HCT116 (cell line): ENCODE results near the gene PIP4K2B. TPM values are rescaled to one million over a fixed set of nuclear protein-coding genes. Genes with fewer than 3 reads are reported as not detected.

Experiments
- ATAC-seq: fragments of 200-7000 bp; cut with Tn5 transposase; 2 replicates; pipeline ENCODE4 v1.9.1; 2020; ENCODE audit warnings: mild to moderate bottlenecking, moderate library complexity
- BruUV-seq: library from RNA; stranded (reverse); fragments of 400-500 nt; replicated peaks from 2 replicates; lab custom pipeline; 2021; lab: Mats Ljungman, UMichigan
- CTCF ChIA-PET: fragments of 300-600 bp; sonication (Branson Sonifier 250); formaldehyde crosslinking; loops from one replicate; lab custom pipeline; 2021; ENCODE audit warnings: antibody characterized with exemption; lab: Charles Lee
- POLR2A ChIA-PET: fragments of 300-600, 350-600 bp; sonication (Branson Sonifier 250); formaldehyde crosslinking; loops from one replicate; lab custom pipeline; 2021; ENCODE audit warnings: antibody characterized with exemption; lab: Charles Lee
- RAD21 ChIA-PET, 2 experiments: fragments of 300-600 bp; sonication (Branson Sonifier 250); formaldehyde crosslinking; loops; one replicate each; lab custom pipeline; 2023; ENCODE audit warnings: low total read pairs in 2 of 2; ENCODE audit not compliant: uncharacterized antibody in 2 of 2, unreplicated experiment in 2 of 2, low non-redundant PET in 1 of 2; lab: Charles Lee
- DNase-seq: peaks from one replicate; pipeline ENCODE4 v3.0.0-alpha.2; 2010; ENCODE audit warnings: low read depth, low spot score
- H2AFZ ChIP-seq: fragments of 200-600 bp; shearing (Covaris generic), sonication (generic); 2 replicates; pipeline ENCODE4 v1.6.1; 2017; ENCODE audit warnings: low read depth, mixed run types, mixed read lengths, antibody characterized with exemption, low read length; ENCODE audit not compliant: poor library complexity, severe bottlenecking
- H3K27ac ChIP-seq: 2 replicates; pipeline ENCODE4 v1.5.1; 2012; ENCODE audit warnings: low read depth, low read length
- H3K27me3 ChIP-seq: fragments of 200-600 bp; sonication (generic); 2 replicates; pipeline ENCODE4 v1.6.1; 2016; ENCODE audit warnings: mixed run types, low read length, mixed read lengths; ENCODE audit not compliant: insufficient read depth
- H3K36me3 ChIP-seq, 2 experiments: fragments of 200-500 bp in 1 of 2; fragments of 200-600 bp in 1 of 2; sonication (Bioruptor generic) in 1 of 2; sonication (generic) in 1 of 2; 2 replicates each; pipeline versions ENCODE4 v1.5.1 to v1.6.1; 2014 to 2016; ENCODE audit warnings: low read length in 2 of 2, inconsistent platforms in 1 of 2, mixed read lengths in 1 of 2, mixed run types in 1 of 2; ENCODE audit not compliant: insufficient read depth in 2 of 2, control insufficient read depth in 1 of 2
- H3K4me1 ChIP-seq, 2 experiments: fragments of 200-600 bp in 1 of 2; sonication (generic) in 1 of 2; 2 replicates each; pipeline versions ENCODE4 v1.5.1 to v1.6.1; 2012 to 2017; ENCODE audit warnings: low read length in 2 of 2, inconsistent platforms in 1 of 2, mild to moderate bottlenecking in 1 of 2, mixed read lengths in 1 of 2, mixed run types in 1 of 2, moderate library complexity in 1 of 2; ENCODE audit not compliant: insufficient read depth in 2 of 2, control insufficient read depth in 1 of 2
- H3K4me2 ChIP-seq: fragments of 200-600 bp; sonication (generic); 2 replicates; pipeline ENCODE4 v1.6.1; 2017; ENCODE audit warnings: mixed run types, low read length, mixed read lengths
- H3K4me3 ChIP-seq, 2 experiments: fragments of 200-600 bp in 1 of 2; sonication (generic) in 1 of 2; replicated peaks in 1 of 2; 2 replicates each; pipeline ENCODE4 v1.5.1; 2011 to 2016; ENCODE audit warnings: low read length in 2 of 2, control low read depth in 1 of 2, low read depth in 1 of 2, mild to moderate bottlenecking in 1 of 2, mixed read lengths in 1 of 2, mixed run types in 1 of 2
- H3K79me2 ChIP-seq: fragments of 200-600 bp; sonication (generic); 2 replicates; pipeline ENCODE4 v1.6.1; 2017; ENCODE audit warnings: mild to moderate bottlenecking, mixed run types, low read length, moderate library complexity, mixed read lengths; ENCODE audit not compliant: insufficient read depth
- H3K9ac ChIP-seq: fragments of 200-600 bp; sonication (generic); 2 replicates; pipeline ENCODE4 v1.6.1; 2016; ENCODE audit warnings: low read length, mixed read lengths
- H3K9me2 ChIP-seq: fragments of 200-600 bp; sonication (generic), shearing (Covaris generic); 2 replicates; pipeline ENCODE4 v1.6.1; 2017; ENCODE audit warnings: mixed run types, mild to moderate bottlenecking, moderate library complexity; ENCODE audit not compliant: insufficient read depth
- H3K9me3 ChIP-seq, 2 experiments: fragments of 200-500 bp in 1 of 2; fragments of 200-600 bp in 1 of 2; sonication (Bioruptor generic) in 1 of 2; sonication (generic) in 1 of 2; 2 replicates each; pipeline ENCODE4 v1.6.1; 2014 to 2017; ENCODE audit warnings: low read length in 2 of 2, mixed read lengths in 2 of 2, inconsistent platforms in 1 of 2, low read depth in 1 of 2, mild to moderate bottlenecking in 1 of 2, mixed run types in 1 of 2, moderate library complexity in 1 of 2; ENCODE audit not compliant: control insufficient read depth in 1 of 2, insufficient read depth in 1 of 2
- H4K20me1 ChIP-seq: fragments of 200-600 bp; sonication (generic), shearing (Covaris generic); 2 replicates; pipeline ENCODE4 v1.6.1; 2017; ENCODE audit warnings: mixed run types, mild to moderate bottlenecking, moderate library complexity; ENCODE audit not compliant: insufficient read depth
- POLR2A ChIP-seq: IDR thresholded peaks from 2 replicates; pipeline ENCODE4 v1.7.0; 2011; ENCODE audit warnings: borderline replicate concordance; ENCODE audit not compliant: insufficient read depth, insufficient read length; ENCODE audit errors: extremely low read depth
- POLR2AphosphoS5 ChIP-seq: IDR thresholded peaks from 2 replicates; pipeline ENCODE4 v1.6.1; 2011; ENCODE audit warnings: mild to moderate bottlenecking, low read depth, low read length, moderate library complexity
- TCF7L2 ChIP-seq: IDR thresholded peaks from 2 replicates; pipeline ENCODE4 v1.7.0; 2011; ENCODE audit warnings: borderline replicate concordance, inconsistent platforms; ENCODE audit not compliant: insufficient read depth, insufficient read length; ENCODE audit errors: extremely low read depth
- YY1 ChIP-seq: IDR thresholded peaks from 2 replicates; pipeline ENCODE4 v1.6.1; 2011; ENCODE audit warnings: low read length, low read depth, moderate library complexity, mild to moderate bottlenecking; ENCODE audit not compliant: insufficient replicate concordance; ENCODE audit errors: extremely low read depth
- ZBTB33 ChIP-seq: IDR thresholded peaks from 2 replicates; pipeline ENCODE4 v1.6.1; 2011; ENCODE audit warnings: mild to moderate bottlenecking, low read length, moderate library complexity; ENCODE audit not compliant: insufficient replicate concordance; ENCODE audit errors: extremely low read depth
- ZFX ChIP-seq: fragments of 450-650 bp; IDR thresholded peaks from 2 replicates; pipeline ENCODE4 v1.6.1; 2017
- intact Hi-C: fragments of 100-400 bp; cut with micrococcal nuclease; formaldehyde crosslinking; loops from 2 replicates; pipeline ENCODE4 v1.10.0; 2022
- total RNA-seq: library from RNA; stranded (reverse); gene quantifications from one replicate; pipeline ENCODE4 v1.2.1, GENCODE V29; 2021; ENCODE audit not compliant: unreplicated experiment

PIP4K2B gene
- total RNA-seq, 1 experiment from 2014 or later, result 40.3 TPM

GRCh38 chr17:38751808-38752307 lies 47.5 kb downstream of the PIP4K2B start:
- ATAC-seq (peak; percentile 20), DNase-seq (peak; percentile 66)
- H4K20me1 ChIP-seq, result no peaks in the 10 kb centered on the region
- intact Hi-C loops, result loop anchor here (5.0 kb wide), 4 partner anchors 45 to 115 kb away; partner anchors contain the start of genes PIP4K2B and RPL23
- no peak overlapping the region for H2AFZ ChIP-seq
- peak overlapping the region; percentile 100 for H3K27ac ChIP-seq
- H3K9me2 ChIP-seq, result no peaks in the 10 kb centered on the region
- H3K36me3 ChIP-seq, result peaks cover 16 to 29% of the 10 kb centered on the region in 2 experiments
- H3K9ac ChIP-seq, result peak overlapping the region; percentile 93
- H3K4me3 ChIP-seq, result peak overlapping the region; percentile 99 to 100
- ChIA-PET CTCF (interaction anchor here (0.9 to 2.1 kb wide), 2 partner anchors 17 to 21 kb away, joined by 3 to 11 read pairs; no protein-coding TSS in a partner anchor), POLR2A (interaction anchor here (0.9 to 2.2 kb wide), 6 partner anchors 45 to 448 kb away, joined by 3 to 6 read pairs (median 4); partner anchors contain the start of genes RPL19 and RPL23), RAD21 (interaction anchor here in 1 of 2 experiments (0.6 kb wide), 1 partner anchor 117 kb away, joined by 3 read pairs; no protein-coding TSS in a partner anchor)
- peak overlapping the region; percentile 94 for H3K4me2 ChIP-seq
- BruUV-seq, result TSS peak; percentile 49
- H3K27me3 ChIP-seq, result no peaks in the 10 kb centered on the region
- peaks cover 68% of the 10 kb centered on the region for H3K79me2 ChIP-seq
- TF ChIP-seq POLR2AphosphoS5, result peak; percentile 25; the same call in 1 of the 2 replicates
- peak; percentile 9 for TF ChIP-seq TCF7L2
- peak; percentile 46 for TF ChIP-seq YY1
- TF ChIP-seq ZBTB33, result peak; percentile 40
- TF ChIP-seq ZFX, result no peak
- no peak for TF ChIP-seq POLR2A
- no peaks in the 10 kb centered on the region for H3K9me3 ChIP-seq
- H3K4me1 ChIP-seq, result peaks cover 18 to 50% of the 10 kb centered on the region in 2 experiments
